Thyroid gland (tissue), 4 donors: Measurements from ENCODE around the gene TENT5C. TPM values are rescaled to one million over a fixed set of nuclear protein-coding genes. Genes with fewer than 3 reads are reported as not detected.

Experiments
- DNase-seq, 2 donors: peaks; one replicate each; pipeline ENCODE4 v3.0.0-alpha.2; 2019
- H3K27ac ChIP-seq, 3 donors: fragments of 200-600 bp; sonication (generic); 1 replicate in 2 of 3; 2 replicates in 1 of 3; pipeline ENCODE4 v1.5.1; 2016 to 2019; ENCODE audit warnings: mild to moderate bottlenecking in 1 of 3, moderate library complexity in 1 of 3
- H3K27me3 ChIP-seq: fragments of 200-600 bp; sonication (generic); one replicate; pipeline ENCODE4 v1.5.1; 2019
- H3K36me3 ChIP-seq, 2 donors: fragments of 200-600 bp; sonication (generic); one replicate each; pipeline ENCODE4 v1.5.1; 2016 to 2019
- H3K4me1 ChIP-seq, 2 donors: fragments of 200-600 bp; sonication (generic); one replicate each; pipeline ENCODE4 v1.5.1; 2017 to 2019
- H3K4me3 ChIP-seq, 3 donors: fragments of 200-600 bp; sonication (generic); replicated peaks in 1 of 3; 1 replicate in 2 of 3; 2 replicates in 1 of 3; pipeline ENCODE4 v1.5.1; 2016; ENCODE audit warnings: mild to moderate bottlenecking in 1 of 3
- H3K9me3 ChIP-seq: fragments of 200-600 bp; sonication (generic); one replicate; pipeline ENCODE4 v1.5.1; 2017
- CTCF ChIP-seq, 6 experiments: fragments of 200-600 bp in 3 of 6; fragments of 450-650 bp in 3 of 6; sonication (generic) in 3 of 6; IDR thresholded peaks; one replicate each; pipeline ENCODE4 v1.5.1; 2016 to 2019; ENCODE audit warnings: antibody characterized with exemption in 6 of 6, mild to moderate bottlenecking in 2 of 6, inconsistent platforms in 1 of 6, moderate library complexity in 1 of 6
- POLR2A ChIP-seq, 2 donors: fragments of 450-650 bp; IDR thresholded peaks; one replicate each; pipeline ENCODE4 v1.6.1; 2017; ENCODE audit warnings: antibody characterized with exemption in 2 of 2, mild to moderate bottlenecking in 2 of 2, moderate library complexity in 1 of 2
- WGBS, 2 donors: methylation state at CpG; one replicate each; pipeline ENCODE4 v1.1.5; 2017; 5-methylcytosine and 5-hydroxymethylcytosine counted together
- intact Hi-C: fragments of 100-400 bp; cut with DNase I; formaldehyde crosslinking; loops from one replicate; pipeline ENCODE4 v1.15.1; 2023
- total RNA-seq, 4 donors: library from RNA; depleted of rRNA; stranded (reverse); fragments of >200 nt; gene quantifications; one replicate each; pipeline ENCODE4 v1.2.3, GENCODE V29; 2016

TENT5C gene
- total RNA-seq, 4 donors from 2014 or later: 14.8 to 30.4 (median 22.2) TPM

- Histone ChIP-seq H3K4me1 (peaks cover 8 to 18% of the 10 kb centered on the region in 2 donors), H3K36me3 (no peaks in the 10 kb centered on the region), H3K27ac (no peak overlapping the region), H3K27me3 (no peaks in the 10 kb centered on the region), H3K4me3 (no peak overlapping the region), H3K9me3 (no peaks in the 10 kb centered on the region)
- TF ChIP-seq CTCF (IDR thresholded peaks at IDR 0.05) (no peak), POLR2A (IDR thresholded peaks at IDR 0.05) (no peak)
- WGBS, 2 donors: 84% methylated on average over 8 of the region's 8 CpGs
- no peak for DNase-seq
- intact Hi-C loops: no loop called here
Observed at GRCh38 chr1:117564227-117565075, 41.4 kb upstream of the TENT5C start.

GRCh38 chr1:117565076-117565556 is 40.7 kb upstream of the TENT5C start:
- Histone ChIP-seq H3K27me3 (no peaks in the 10 kb centered on the region), H3K4me3 (no peak overlapping the region), H3K4me1 (peaks cover 11 to 23% of the 10 kb centered on the region in 2 donors), H3K9me3 (no peaks in the 10 kb centered on the region), H3K27ac (no peak overlapping the region), H3K36me3 (no peaks in the 10 kb centered on the region)
- WGBS, 2 donors: 87 to 92% methylated on average over 4 of the region's 4 CpGs
- intact Hi-C loops: no loop called here
- DNase-seq: no peak
- TF ChIP-seq POLR2A (IDR thresholded peaks at IDR 0.05): no peak
- TF ChIP-seq CTCF (IDR thresholded peaks at IDR 0.05): no peak

GRCh38 chr1:117565745-117566455 is 39.9 kb upstream of the TENT5C start:
- no peak for TF ChIP-seq CTCF (IDR thresholded peaks at IDR 0.05)
- no peak for TF ChIP-seq POLR2A (IDR thresholded peaks at IDR 0.05)
- Histone ChIP-seq H3K4me3 (no peak overlapping the region), H3K9me3 (no peaks in the 10 kb centered on the region), H3K36me3 (no peaks in the 10 kb centered on the region), H3K4me1 (peaks cover 18 to 28% of the 10 kb centered on the region in 2 donors), H3K27me3 (no peaks in the 10 kb centered on the region), H3K27ac (no peak overlapping the region)
- WGBS, 2 donors: 72 to 74% methylated on average over 3 to 7 of the region's 8 CpGs
- DNase-seq: no peak
- intact Hi-C loops: no loop called here

DNA sequence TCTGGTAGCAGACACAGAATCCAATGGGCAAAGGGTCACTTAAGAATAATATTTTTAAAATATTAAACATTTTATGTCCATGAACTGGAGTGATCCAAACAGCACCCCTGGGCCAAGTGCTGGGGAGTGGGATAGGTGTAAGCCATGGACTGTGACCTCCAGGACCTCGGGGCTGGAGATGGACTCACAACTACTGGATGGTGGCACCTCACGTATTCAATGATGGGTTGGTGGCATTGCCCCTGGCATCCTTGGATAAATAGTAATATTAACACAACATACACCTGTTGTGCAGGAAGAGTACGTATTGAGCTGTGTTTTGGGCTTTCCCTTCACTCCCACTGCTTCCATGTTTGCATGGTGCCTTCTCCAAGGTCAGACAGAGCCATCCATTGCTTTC is 39.3 kb upstream of the TENT5C start:
- Histone ChIP-seq H3K36me3 (no peaks in the 10 kb centered on the region), H3K4me3 (no peak overlapping the region), H3K9me3 (no peaks in the 10 kb centered on the region), H3K27me3 (no peaks in the 10 kb centered on the region), H3K4me1 (peaks cover 16 to 27% of the 10 kb centered on the region in 2 donors), H3K27ac (no peak overlapping the region)
- intact Hi-C loops: no loop called here
- 95 to 99% methylated on average over 3 of the region's 3 CpGs for WGBS, 2 donors
- TF ChIP-seq POLR2A (IDR thresholded peaks at IDR 0.05): no peak
- no peak for TF ChIP-seq CTCF (IDR thresholded peaks at IDR 0.05)
- no peak for DNase-seq

DNA sequence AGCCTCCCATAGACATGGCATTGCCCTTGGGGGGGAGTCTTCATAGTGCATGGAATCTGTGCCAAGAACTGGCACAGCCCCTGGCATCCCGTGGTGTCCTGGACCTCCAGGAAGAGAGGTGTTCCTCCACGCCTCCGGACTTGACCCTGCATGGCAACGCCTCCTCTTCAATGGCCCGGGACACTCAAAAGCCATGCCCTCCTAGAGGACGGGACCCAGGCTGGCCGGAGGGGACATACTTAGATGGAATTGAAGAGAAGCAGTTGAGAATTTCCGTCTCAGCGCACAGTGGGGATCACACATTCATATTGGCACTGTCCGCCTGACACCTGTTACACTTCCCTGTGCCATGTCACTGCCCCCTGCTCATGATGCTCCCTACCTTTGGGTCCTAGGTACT is 38.4 kb upstream of the TENT5C start:
- intact Hi-C loops: no loop called here
- 92 to 98% methylated on average over 10 of the region's 10 CpGs for WGBS, 2 donors
- H3K27me3 ChIP-seq: no peaks in the 10 kb centered on the region

More for the DNA sequence above, 38.4 kb upstream of the TENT5C start:
- DNase-seq: no peak
- H3K4me1 ChIP-seq: peaks cover 17 to 31% of the 10 kb centered on the region in 2 donors
- H3K36me3 ChIP-seq: no peaks in the 10 kb centered on the region
- no peak for TF ChIP-seq POLR2A (IDR thresholded peaks at IDR 0.05)
- TF ChIP-seq CTCF (IDR thresholded peaks at IDR 0.05): no peak
- no peaks in the 10 kb centered on the region for H3K9me3 ChIP-seq
- H3K4me3 ChIP-seq: no peak overlapping the region
- no peak overlapping the region for H3K27ac ChIP-seq
